GM19328 (cell line): ENCODE measurements around the gene TM7SF3.
"Not testable (repeated sequence)": the region's sequence is repeated elsewhere in the genome, so short reads cannot be mapped to it uniquely, and the experiment has no call there.

Source experiments
- ATAC-seq: cut with Tn5 transposase; IDR thresholded peaks from one replicate; pipeline ENCODE4 v1.9.1; 2021; ENCODE audit warnings: mild to moderate bottlenecking, moderate library complexity; ENCODE audit not compliant: unreplicated experiment

TM7SF3 gene, protein sequence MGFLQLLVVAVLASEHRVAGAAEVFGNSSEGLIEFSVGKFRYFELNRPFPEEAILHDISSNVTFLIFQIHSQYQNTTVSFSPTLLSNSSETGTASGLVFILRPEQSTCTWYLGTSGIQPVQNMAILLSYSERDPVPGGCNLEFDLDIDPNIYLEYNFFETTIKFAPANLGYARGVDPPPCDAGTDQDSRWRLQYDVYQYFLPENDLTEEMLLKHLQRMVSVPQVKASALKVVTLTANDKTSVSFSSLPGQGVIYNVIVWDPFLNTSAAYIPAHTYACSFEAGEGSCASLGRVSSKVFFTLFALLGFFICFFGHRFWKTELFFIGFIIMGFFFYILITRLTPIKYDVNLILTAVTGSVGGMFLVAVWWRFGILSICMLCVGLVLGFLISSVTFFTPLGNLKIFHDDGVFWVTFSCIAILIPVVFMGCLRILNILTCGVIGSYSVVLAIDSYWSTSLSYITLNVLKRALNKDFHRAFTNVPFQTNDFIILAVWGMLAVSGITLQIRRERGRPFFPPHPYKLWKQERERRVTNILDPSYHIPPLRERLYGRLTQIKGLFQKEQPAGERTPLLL

DNA sequence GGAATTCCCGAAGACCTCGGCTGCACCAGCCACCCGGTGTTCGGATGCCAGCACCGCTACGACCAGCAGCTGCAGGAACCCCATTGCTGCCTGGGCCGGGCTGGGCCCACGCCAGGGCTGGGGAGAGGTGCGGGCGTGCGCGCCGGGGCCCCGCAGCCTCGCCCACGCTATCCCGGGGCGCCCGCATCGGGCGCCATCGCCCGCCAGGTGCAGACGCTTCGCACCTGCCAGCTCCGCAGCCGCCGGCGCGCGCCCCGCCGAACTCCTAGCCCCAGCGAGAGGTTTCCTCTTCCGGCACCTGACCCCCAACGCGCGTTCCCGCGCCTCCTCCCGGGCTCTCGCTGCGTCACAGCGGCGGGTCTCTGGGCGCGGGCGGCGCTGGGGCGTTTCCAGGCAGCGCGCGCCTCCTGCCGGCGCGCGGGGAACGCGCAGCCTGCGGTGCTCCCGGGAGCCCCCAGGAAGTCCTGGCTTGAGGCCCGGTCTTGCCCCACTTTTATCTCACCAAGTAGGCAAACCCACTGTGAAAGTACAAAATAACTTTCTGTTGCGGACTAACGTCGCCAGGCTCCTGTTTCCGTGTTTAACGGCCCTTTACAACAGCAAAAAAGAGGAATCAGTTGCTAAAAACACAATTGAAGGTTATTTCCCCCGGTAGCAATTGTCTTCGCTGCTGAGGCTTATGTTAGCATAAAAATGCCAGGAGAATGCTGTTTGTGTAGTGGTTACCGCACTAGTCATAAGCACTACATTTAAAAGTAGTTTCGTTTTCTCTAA is at the start of gene TM7SF3:
TSS of gene TM7SF3 (minus strand) at position 300 of the 774 bp plus-strand sequence. CDS start at position 84, 216 bp downstream.
- ATAC-seq, result peak; percentile 77

DNA sequence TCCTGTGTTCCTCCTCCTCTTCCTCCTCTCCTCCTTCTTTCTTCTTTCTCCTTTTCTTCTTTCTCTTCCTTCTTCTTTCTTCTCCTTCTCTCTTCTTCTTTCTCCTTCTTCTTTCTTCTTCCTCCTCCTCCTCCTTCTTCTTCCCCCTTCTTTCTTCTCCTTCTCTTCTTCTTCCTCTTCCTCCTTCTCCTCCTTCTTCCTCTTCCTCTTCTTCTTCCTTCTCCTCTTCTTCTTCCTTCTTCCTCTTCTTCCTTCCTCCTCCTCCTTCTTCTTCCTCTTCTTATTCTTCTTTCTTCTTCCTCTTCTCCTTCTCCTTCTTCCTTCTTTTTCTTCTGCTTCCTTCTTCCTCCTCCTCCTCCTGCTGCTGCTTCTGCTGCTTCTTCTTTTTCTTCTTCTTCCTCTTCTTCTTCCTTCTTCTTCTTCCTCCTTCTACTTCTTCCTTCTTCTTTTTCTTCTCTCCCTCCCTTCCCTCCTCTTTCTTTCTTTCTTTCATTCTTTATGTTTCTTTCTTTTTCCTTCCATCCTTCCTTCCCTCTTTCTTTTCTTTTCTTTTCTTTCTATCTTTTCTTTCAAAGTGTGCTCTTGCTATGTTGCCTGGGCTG is 49.2 kb upstream of the TM7SF3 start:
- no peak for ATAC-seq

- no peak for ATAC-seq
Measured at GRCh38 chr12:27061317-27061716, 47.1 kb upstream of the TM7SF3 start.

- ATAC-seq, result no peak
Measured at GRCh38 chr12:27060740-27061139, 46.6 kb upstream of the TM7SF3 start.

DNA sequence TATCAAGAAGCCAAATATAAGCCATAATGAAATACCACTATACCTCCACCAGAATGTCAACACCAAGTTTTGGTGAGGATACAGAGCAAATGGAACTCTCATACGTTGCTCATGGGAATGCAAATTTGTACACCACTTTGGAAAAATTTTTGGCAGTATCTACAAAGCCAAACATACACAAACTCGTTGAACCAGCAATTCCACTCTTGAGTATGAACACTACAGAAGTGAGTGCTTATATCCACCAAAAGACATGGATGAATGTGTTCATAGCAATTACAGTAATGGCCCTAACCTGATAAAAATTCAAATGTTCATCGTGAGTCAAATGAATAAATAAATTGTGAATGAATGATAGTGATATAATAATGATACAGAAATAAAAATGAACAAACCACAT is 43.4 kb upstream of the TM7SF3 start:
- no peak for ATAC-seq

GRCh38 chr12:27055966-27056365 is 41.8 kb upstream of the TM7SF3 start:
- ATAC-seq, result no peak

- ATAC-seq, result no peak
Measured at GRCh38 chr12:27052742-27053141, 38.6 kb upstream of the TM7SF3 start.

GRCh38 chr12:27052176-27052575 is 38.0 kb upstream of the TM7SF3 start:
- no peak for ATAC-seq

- no peak for ATAC-seq
Measured at GRCh38 chr12:27048822-27049752, 34.9 kb upstream of the TM7SF3 start.

DNA sequence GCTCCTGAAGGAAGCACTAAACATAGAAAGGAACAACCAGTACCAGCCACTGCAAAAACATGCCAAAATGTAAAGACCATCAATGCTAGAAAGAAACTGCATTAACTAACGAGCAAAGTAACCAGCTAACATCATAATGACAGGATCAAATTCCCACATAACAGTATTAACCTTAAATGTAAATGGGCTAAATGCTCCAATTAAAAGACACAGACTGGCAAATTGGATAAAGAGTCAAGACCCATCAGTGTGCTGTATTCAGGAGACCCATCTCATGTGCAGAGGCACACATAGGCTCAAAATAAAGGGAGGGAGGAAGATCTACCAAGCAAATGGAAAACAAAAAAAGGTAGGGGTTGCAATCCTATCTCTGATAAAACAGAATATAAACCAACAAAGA is 27.8 kb upstream of the TM7SF3 start:
- not testable (repeated sequence) for ATAC-seq

- not testable (repeated sequence) for ATAC-seq
Measured at GRCh38 chr12:27040637-27041036, 26.5 kb upstream of the TM7SF3 start.

- ATAC-seq, result no peak
Measured at GRCh38 chr12:27034607-27035293, 20.6 kb upstream of the TM7SF3 start.

DNA sequence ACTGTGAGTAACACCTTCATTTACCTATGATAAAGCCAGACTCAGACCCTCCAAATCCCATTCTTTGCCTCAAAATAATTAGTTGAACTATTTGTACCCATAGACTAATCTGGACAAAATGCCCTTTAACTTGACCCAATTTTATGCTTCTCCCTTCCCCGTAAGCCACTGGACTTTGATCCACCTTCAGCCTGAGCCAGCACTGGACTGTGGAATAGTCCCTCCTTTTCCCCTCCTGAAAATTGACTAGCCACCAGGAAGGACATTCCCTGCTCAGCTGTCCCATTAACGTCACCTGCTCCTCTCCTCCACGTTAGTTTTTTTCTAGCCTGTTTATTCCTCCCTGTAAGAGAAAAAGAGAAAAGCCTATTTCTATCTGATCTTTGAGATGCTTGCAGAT is 18.5 kb upstream of the TM7SF3 start:
- ATAC-seq, result no peak

DNA sequence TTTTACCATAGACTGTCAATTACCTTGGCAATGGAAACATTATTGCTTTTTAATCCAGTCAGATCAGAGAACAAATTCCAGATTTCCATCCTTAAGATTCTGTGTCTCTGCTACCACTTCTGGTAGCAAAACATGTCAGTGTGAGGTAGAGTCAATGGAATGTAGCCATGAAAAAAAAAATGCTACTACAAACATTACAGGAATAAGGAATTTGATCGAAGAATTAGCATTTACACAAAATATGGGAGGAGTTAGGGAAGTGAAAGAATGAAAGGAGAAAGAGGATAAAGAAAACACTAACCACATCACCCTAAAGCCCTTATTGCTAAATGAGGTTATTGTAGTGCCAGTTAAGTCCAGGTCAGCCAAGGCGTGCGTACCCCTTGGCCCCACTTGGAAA is 17.3 kb upstream of the TM7SF3 start:
- ATAC-seq, result no peak

DNA sequence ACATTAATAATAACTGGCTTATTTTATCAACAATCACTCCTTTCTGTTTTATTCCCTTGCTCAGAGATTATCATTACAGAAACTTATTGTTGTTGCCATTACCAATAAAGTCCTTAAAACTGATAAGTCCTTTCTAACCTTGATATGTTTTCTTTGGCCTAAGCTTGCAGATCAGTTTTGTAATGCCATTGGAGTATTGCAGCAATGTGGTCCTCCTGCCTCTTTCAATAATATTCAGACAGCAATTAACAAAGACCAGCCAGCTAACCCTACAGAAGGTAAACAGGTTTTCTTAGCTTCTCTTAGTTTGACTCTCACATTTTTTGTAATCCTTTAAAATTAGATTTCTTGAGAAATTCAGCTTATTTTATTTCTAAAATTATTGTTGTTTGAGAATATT is 12.1 kb upstream of the TM7SF3 start:
- ATAC-seq, result no peak

- ATAC-seq, result no peak
Measured at GRCh38 chr12:27025116-27025515, 10.9 kb upstream of the TM7SF3 start.

- ATAC-seq, result no peak
Measured at GRCh38 chr12:27024291-27024690, 10.1 kb upstream of the TM7SF3 start.

DNA sequence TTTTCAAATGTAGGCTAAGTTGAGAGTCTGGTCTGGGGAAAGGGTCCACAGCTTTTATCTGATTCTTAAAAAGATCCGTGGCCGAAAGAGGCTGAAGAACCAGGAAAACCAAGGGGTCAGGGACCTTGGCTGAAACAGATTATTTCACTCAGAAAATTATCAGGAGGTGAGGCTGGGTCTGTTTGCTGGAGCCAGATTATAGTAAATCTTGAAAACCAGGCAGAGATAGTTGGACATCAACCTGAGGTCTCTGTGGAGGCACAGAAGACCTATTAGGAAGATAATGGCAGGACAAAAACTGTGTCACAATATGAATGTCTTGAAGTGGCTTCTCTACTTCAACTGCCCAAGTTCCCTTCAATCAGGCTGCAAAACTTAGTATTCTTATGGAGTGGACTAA is 6.6 kb upstream of the TM7SF3 start:
- no peak for ATAC-seq

GRCh38 chr12:27018037-27018436 is 3.9 kb upstream of the TM7SF3 start:
- no peak for ATAC-seq
